Activated T-cell treated with anti-CD3 and anti-CD28 coated beads, Interleukin-2, amount 50 U/mL, for 48 hours (primary cell): Measurements from ENCODE around the gene NEBL.
"Not testable (repeated sequence)": the region's sequence is repeated elsewhere in the genome, so short reads cannot be mapped to it uniquely, and the experiment has no call there.

Source experiments
- DNase-seq, 2 experiments: peaks; one replicate each; pipeline ENCODE4 v3.0.0-alpha.2; 2020

Gene NEBL, protein sequence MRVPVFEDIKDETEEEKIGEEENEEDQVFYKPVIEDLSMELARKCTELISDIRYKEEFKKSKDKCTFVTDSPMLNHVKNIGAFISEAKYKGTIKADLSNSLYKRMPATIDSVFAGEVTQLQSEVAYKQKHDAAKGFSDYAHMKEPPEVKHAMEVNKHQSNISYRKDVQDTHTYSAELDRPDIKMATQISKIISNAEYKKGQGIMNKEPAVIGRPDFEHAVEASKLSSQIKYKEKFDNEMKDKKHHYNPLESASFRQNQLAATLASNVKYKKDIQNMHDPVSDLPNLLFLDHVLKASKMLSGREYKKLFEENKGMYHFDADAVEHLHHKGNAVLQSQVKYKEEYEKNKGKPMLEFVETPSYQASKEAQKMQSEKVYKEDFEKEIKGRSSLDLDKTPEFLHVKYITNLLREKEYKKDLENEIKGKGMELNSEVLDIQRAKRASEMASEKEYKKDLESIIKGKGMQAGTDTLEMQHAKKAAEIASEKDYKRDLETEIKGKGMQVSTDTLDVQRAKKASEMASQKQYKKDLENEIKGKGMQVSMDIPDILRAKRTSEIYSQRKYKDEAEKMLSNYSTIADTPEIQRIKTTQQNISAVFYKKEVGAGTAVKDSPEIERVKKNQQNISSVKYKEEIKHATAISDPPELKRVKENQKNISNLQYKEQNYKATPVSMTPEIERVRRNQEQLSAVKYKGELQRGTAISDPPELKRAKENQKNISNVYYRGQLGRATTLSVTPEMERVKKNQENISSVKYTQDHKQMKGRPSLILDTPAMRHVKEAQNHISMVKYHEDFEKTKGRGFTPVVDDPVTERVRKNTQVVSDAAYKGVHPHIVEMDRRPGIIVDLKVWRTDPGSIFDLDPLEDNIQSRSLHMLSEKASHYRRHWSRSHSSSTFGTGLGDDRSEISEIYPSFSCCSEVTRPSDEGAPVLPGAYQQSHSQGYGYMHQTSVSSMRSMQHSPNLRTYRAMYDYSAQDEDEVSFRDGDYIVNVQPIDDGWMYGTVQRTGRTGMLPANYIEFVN

GRCh38 chr10:20897146-20897825, at the start of gene NEBL:
TSS of gene NEBL (minus strand) at chr10:20897311. CDS start at chr10:20897205, 106 bp downstream.
- DNase-seq: no peak

DNA sequence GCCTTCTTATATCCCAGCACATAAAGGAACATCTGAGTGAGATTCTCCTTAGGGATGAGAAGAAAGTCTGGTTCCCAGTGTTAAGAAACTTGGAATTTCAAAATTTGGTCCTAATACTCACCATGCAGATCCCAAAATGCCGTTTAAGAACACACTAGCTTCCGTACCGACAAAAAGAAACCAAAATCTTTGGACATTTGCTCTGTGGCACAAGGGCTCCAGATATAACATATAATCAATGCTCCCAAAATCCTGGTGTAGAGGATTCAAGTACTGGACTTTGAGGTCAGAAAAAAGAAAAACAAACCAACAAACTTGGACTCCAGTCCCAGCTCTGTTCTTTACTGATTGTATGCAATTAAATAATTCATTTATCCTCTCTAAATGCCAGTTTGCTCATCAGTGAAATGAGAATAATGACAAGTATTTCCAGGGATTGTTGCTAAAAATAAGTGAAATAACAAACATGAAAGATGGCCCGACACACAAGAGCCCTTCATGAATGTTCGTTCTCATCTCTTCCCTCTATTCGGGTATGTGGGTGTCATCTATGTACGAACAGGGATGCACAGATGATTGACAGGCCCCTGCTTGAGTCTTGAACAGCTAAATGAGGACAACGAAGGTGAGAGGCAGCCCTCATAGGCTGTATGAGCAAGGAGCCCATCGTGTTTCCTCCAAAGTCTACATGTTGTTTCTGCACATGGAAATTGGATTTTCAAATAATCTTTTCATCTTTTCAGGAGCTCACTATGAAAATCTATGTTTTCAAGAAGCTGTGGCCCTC, 48.6 kb upstream of the NEBL start:
- no peak for DNase-seq

GRCh38 chr10:20944789-20945502, 47.8 kb upstream of the NEBL start:
- no peak for DNase-seq

- not testable (repeated sequence) for DNase-seq
Measured at GRCh38 chr10:20939414-20939813, 42.3 kb upstream of the NEBL start.

DNA sequence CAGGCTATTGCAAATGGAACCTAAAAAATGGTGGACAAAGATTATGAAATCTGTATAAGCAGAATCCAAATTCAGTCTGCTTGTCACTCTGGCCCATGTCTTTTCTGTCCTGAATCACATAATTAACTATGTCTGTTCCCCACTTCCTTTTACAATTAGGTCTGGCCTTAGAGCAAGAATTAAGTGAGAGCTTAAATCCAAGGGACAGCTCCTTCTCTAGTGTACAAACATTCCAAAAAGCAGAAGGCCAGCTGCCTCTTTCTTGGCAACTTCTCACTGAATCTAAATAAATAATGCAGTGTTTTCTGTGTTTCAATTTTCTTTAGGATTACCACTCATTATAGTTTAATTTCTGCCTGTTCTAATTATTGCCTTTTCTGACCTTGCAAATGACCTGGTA, 39.3 kb upstream of the NEBL start:
- DNase-seq: no peak

GRCh38 chr10:20935931-20936330, 38.8 kb upstream of the NEBL start:
- DNase-seq: no peak

- DNase-seq: no peak
Measured at GRCh38 chr10:20935301-20935700, 38.2 kb upstream of the NEBL start.

GRCh38 chr10:20933705-20934104, 36.6 kb upstream of the NEBL start:
- no peak for DNase-seq

DNA sequence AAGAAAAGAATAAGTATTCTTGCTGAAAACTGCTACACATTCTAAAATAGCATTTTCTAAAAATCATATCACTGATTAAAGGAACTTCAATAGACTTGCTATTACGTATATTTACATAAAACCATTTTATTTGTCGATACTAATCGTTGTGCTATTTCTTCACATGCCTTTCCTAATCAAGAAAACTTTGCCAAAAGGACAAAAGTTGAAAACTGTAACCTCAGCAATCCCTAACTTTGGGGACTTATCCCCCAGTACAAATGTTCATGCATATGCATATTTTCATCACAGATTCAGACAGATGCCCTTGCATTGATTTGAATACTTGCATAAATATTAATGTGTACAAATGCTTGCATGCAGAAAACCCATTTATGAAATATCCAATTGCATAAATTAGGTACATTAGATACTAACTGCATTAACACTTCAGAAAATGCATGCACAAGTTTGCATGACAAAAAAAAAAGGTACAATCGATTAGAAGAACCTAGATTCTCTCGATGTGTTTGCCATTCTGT, 35.6 kb upstream of the NEBL start:
- DNase-seq: no peak

GRCh38 chr10:20931156-20931795, 34.2 kb upstream of the NEBL start:
- no peak for DNase-seq

- DNase-seq: no peak
Measured at GRCh38 chr10:20927456-20927855, 30.3 kb upstream of the NEBL start.

- DNase-seq: no peak
Measured at GRCh38 chr10:20922451-20922850, 25.3 kb upstream of the NEBL start.

- DNase-seq: no peak
Measured at GRCh38 chr10:20922033-20922432, 24.9 kb upstream of the NEBL start.

DNA sequence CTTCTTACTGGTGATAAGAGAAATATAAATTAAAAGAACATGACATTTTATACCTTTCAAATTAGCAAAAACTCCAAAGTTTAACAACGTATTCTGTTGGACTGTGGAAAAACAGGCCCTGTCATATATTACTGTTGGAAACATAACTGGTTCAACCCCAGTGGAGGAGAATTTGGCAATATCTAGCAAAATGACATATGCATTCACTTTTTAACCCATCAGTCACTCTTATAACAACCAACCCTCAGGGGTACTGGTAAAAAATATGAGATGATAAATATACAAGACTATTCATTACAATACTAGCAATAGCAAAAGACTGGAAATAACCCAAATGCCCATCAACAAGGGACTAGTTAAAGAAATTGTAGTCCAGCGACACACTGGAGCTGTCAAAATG, 22.9 kb upstream of the NEBL start:
- DNase-seq: no peak

DNA sequence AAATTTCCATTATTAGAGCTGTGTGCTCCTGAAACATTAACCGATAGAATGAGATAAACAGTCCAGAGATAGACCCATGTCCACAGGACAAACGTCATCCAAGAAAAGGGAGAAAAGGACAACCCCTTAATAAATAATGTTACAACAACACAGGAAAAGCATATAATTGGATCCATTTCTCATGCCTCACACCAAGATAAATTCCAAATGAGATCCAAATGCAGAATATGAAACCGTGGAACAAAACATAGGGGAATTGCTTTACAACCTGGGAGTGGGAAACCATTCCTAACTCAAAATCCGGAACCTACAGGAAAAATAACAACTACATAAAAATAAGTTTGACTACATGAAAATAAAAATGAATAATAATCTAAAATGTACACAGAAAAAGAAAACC, 22.4 kb upstream of the NEBL start:
- no peak for DNase-seq

DNA sequence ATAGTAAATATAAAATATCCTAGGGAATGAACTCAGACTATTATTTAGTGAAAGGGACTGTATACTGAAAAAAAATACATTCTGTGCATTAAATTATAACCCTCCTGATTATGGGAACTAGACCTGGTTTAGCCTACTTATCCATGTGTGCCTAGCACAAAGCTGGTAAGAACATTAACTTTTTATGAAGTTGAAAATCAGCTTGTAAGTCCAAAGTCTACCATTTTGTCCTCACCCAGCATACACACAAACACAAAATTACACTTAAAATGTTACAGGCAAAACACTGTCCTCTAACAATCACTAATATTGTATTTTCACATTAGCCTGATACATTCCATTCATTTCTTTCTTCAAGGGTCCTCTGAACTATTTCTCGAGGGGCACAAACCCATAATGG, 19.9 kb upstream of the NEBL start:
- no peak for DNase-seq

GRCh38 chr10:20912969-20913368, 15.9 kb upstream of the NEBL start:
- DNase-seq: no peak

- no peak for DNase-seq
Measured at GRCh38 chr10:20911626-20912025, 14.5 kb upstream of the NEBL start.

GRCh38 chr10:20909801-20910200, 12.7 kb upstream of the NEBL start:
- DNase-seq: no peak

- DNase-seq: no peak
Measured at GRCh38 chr10:20908391-20908790, 11.3 kb upstream of the NEBL start.
